Lower lobe of right lung (tissue), 2 donors: ENCODE data around the gene RIPK3. TPM values are rescaled to one million over a fixed set of nuclear protein-coding genes. Genes with fewer than 3 reads are reported as not detected.

Source experiments
- ATAC-seq, 2 donors: fragments of 200-7000 bp; cut with Tn5 transposase; one replicate each; pipeline ENCODE4 v1.9.1; 2020 to 2022; ENCODE audit warnings: mild to moderate bottlenecking in 2 of 2, moderate library complexity in 2 of 2
- DNase-seq: peaks from one replicate; pipeline ENCODE4 v3.0.0-alpha.2; 2020
- H3K27ac ChIP-seq: fragments of 200-600 bp; one replicate; pipeline ENCODE4 v1.8.0; 2022
- H3K27me3 ChIP-seq: fragments of 200-600 bp; one replicate; pipeline ENCODE4 v1.8.0; 2022; ENCODE audit warnings: low read depth
- H3K36me3 ChIP-seq: fragments of 200-600 bp; one replicate; pipeline ENCODE4 v1.8.0; 2022; ENCODE audit warnings: mild to moderate bottlenecking
- H3K4me1 ChIP-seq: fragments of 200-600 bp; one replicate; pipeline ENCODE4 v1.8.0; 2022
- H3K4me3 ChIP-seq: fragments of 200-600 bp; one replicate; pipeline ENCODE4 v1.8.0; 2022; ENCODE audit warnings: mild to moderate bottlenecking
- H3K9me3 ChIP-seq: fragments of 200-600 bp; one replicate; pipeline ENCODE4 v1.8.0; 2022
- CTCF ChIP-seq: fragments of 200-600 bp; IDR thresholded peaks from one replicate; pipeline ENCODE4 v1.8.0; 2022; ENCODE audit warnings: antibody characterized with exemption, mild to moderate bottlenecking
- intact Hi-C: fragments of 100-400 bp; cut with DNase I; formaldehyde crosslinking; loops from one replicate; pipeline ENCODE4 v1.11.0; 2022
- total RNA-seq: library from RNA; stranded (reverse); fragmentation: NEBNext Ultra II Directional; extraction: Animal tissue kit (Norgen Biotek cat#: 25700); gene quantifications from one replicate; pipeline ENCODE4 v1.2.1, GENCODE V29; 2021
- donor health status: DM: no; HTN: yes; CAD: no; lungs with severe emphysema.

RIPK3 gene
- total RNA-seq, 1 donor from 2014 or later = 27.9 TPM

GRCh38 chr14:24378981-24379906 is 39.5 kb upstream of the RIPK3 start:
- no peaks in the 10 kb centered on the region for H3K4me1 ChIP-seq
- no peaks in the 10 kb centered on the region for H3K9me3 ChIP-seq
- no peaks in the 10 kb centered on the region for H3K27me3 ChIP-seq
- TF ChIP-seq CTCF = no peak
- no peak for ATAC-seq
- no peak overlapping the region for H3K4me3 ChIP-seq
- intact Hi-C loops = no loop called here
- H3K36me3 ChIP-seq = no peaks in the 10 kb centered on the region
- no peak overlapping the region for H3K27ac ChIP-seq
- DNase-seq = no peak

GRCh38 chr14:24378327-24378726 is 38.5 kb upstream of the RIPK3 start:
- H3K9me3 ChIP-seq = no peaks in the 10 kb centered on the region
- H3K27ac ChIP-seq = no peak overlapping the region
- ATAC-seq (no peak), DNase-seq (no peak)
- TF ChIP-seq CTCF = no peak
- H3K27me3 ChIP-seq = no peaks in the 10 kb centered on the region
- no peak overlapping the region for H3K4me3 ChIP-seq
- H3K4me1 ChIP-seq = no peaks in the 10 kb centered on the region
- peaks cover 6% of the 10 kb centered on the region for H3K36me3 ChIP-seq
- intact Hi-C loops = no loop called here

- H3K9me3 ChIP-seq = no peaks in the 10 kb centered on the region
- H3K4me1 ChIP-seq = no peaks in the 10 kb centered on the region
- H3K4me3 ChIP-seq = no peak overlapping the region
- TF ChIP-seq CTCF = no peak
- ATAC-seq (peak; percentile 33 to 57), DNase-seq (no peak)
- intact Hi-C loops = no loop called here
- H3K27me3 ChIP-seq = no peaks in the 10 kb centered on the region
- H3K27ac ChIP-seq = no peak overlapping the region
- peaks cover 6% of the 10 kb centered on the region for H3K36me3 ChIP-seq
Measured at GRCh38 chr14:24377657-24378056, 37.9 kb upstream of the RIPK3 start.

- intact Hi-C loops = no loop called here
- Histone ChIP-seq H3K9me3 (no peaks in the 10 kb centered on the region), H3K4me1 (no peaks in the 10 kb centered on the region), H3K36me3 (peaks cover 6% of the 10 kb centered on the region), H3K27me3 (no peaks in the 10 kb centered on the region), H3K27ac (no peak overlapping the region), H3K4me3 (no peak overlapping the region)
- no peak for TF ChIP-seq CTCF
- no peak for ATAC-seq
- no peak for DNase-seq
Measured at GRCh38 chr14:24377126-24377525, 37.3 kb upstream of the RIPK3 start.

GRCh38 chr14:24376448-24377070 is 36.8 kb upstream of the RIPK3 start:
- Histone ChIP-seq H3K4me1 (no peaks in the 10 kb centered on the region), H3K9me3 (no peaks in the 10 kb centered on the region), H3K4me3 (no peak overlapping the region), H3K27me3 (no peaks in the 10 kb centered on the region), H3K36me3 (peaks cover 6% of the 10 kb centered on the region), H3K27ac (no peak overlapping the region)
- DNase-seq (no peak), ATAC-seq (no peak)
- no peak for TF ChIP-seq CTCF
- intact Hi-C loops = no loop called here
